ENCODE results near the gene UCK1. TPM values are rescaled to one million over a fixed set of nuclear protein-coding genes. Genes with fewer than 3 reads are reported as not detected.

The UCK1 gene
- total and polyA plus RNA-seq, 5 donors = 26.1 to 32.0 (median 28.3) TPM

DNA sequence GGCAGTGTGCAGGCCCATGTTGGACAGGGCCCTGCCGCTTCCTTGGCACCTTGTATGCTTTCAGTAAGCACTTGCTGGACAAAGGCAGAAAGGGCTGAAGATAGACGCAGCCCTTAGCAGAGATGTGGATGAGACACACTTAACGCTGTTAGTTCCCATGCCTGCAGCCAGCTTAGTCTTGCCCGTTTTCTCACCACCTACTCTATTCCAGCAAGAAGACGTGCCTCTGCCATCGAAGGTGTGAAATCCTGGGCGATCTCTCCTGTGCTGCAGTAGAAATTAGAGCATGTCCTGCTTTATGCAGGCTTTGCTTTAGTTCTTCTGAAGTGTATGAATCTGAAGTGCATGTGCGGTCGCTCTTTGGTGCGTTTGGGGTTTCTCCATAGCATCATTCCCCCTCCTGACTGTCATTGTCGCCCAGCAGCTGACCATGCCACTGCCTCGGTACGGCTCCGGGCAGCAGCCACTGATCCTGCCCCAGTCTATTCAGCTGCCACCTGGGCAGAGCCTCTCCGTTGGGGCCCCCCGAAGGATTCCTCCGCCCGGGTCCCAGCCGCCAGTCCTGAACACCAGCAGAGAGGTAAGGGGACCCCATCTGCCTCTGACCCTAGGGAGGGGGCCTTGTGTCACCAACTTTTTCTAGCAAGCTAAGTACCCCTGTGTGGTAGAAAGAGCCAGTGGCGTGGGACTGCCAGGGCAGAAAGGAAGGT is 39.9 kb downstream of the UCK1 start:
- no peak overlapping the region for H3K27ac ChIP-seq (ENCODE audit: low read length)
- H3K4me3 ChIP-seq (ENCODE audit: low read length) = no peak overlapping the region
- intact Hi-C loops (cut with DNase I) = no loop called here
- ATAC-seq = no peak
- H3K9me3 ChIP-seq (ENCODE audit: control insufficient read depth, low read length) = no peaks in the 10 kb centered on the region
- no peaks in the 10 kb centered on the region for H3K4me1 ChIP-seq (ENCODE audit: control insufficient read depth, insufficient read depth, low read length)
- WGBS = 91% methylated on average over 20 of the region's 20 CpGs
- DNase-seq = peak in 1 of 3 donors; percentile 39
- H3K27me3 ChIP-seq (ENCODE audit: control insufficient read depth, insufficient read depth) = no peaks in the 10 kb centered on the region

DNA sequence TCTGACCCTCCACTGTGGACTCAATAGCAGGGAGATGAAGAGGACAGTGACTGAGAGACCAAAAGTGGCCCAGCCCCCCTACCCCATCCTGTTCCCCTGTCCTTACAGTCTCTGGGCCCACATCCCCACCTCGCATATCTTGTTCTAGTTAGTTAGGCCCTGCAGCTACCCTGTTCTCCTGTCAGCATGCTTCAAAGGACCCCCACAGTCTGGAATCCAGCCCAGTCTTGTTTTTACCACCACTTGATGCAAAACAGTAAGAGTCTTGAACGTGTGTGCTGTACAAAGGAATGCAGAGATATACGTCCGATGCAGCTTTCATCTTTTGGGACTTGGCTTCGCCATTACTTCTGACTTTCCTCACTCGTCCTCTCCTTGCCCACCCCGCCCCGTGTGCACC is 40.5 kb downstream of the UCK1 start:
- H3K4me1 ChIP-seq (ENCODE audit: control insufficient read depth, insufficient read depth, low read length) = no peaks in the 10 kb centered on the region
- no peaks in the 10 kb centered on the region for H3K27me3 ChIP-seq (ENCODE audit: control insufficient read depth, insufficient read depth)
- H3K9me3 ChIP-seq (ENCODE audit: control insufficient read depth, low read length) = no peaks in the 10 kb centered on the region
- WGBS = 62% methylated on average over 8 of the region's 8 CpGs
- ATAC-seq (no peak), DNase-seq (no peak)
- H3K4me3 ChIP-seq (ENCODE audit: low read length) = no peak overlapping the region
- no peak overlapping the region for H3K27ac ChIP-seq (ENCODE audit: low read length)
- intact Hi-C loops (cut with DNase I) = no loop called here

DNA sequence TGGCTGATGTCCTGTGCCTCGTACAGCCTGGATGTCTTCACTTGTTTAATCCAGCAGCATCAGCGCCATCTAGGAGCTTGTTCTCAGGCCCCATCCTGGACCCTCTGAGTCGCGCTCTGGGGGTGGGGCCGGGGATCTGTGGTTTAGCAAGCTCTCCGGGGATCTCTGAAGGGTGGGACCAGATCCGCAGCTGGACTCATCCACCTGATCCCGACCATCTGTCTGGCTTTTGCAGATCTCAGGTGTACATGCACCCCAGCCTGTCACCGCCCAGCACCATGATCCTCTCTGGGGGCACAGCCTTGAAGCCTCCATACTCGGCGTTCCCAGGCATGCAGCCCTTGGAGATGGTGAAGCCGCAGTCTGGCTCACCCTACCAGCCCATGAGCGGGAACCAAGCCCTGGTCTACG is 43.4 kb downstream of the UCK1 start:
- no peak overlapping the region for H3K4me3 ChIP-seq (ENCODE audit: low read length)
- DNase-seq (peak in 2 of 3 donors; percentile 29 to 44), ATAC-seq (no peak)
- intact Hi-C loops (cut with DNase I) = no loop called here
- no peaks in the 10 kb centered on the region for H3K9me3 ChIP-seq (ENCODE audit: control insufficient read depth, low read length)
- WGBS = 81% methylated on average over 14 of the region's 14 CpGs
- no peaks in the 10 kb centered on the region for H3K4me1 ChIP-seq (ENCODE audit: control insufficient read depth, insufficient read depth, low read length)
- no peak overlapping the region for H3K27ac ChIP-seq (ENCODE audit: low read length)
- no peaks in the 10 kb centered on the region for H3K27me3 ChIP-seq (ENCODE audit: control insufficient read depth, insufficient read depth)

DNA sequence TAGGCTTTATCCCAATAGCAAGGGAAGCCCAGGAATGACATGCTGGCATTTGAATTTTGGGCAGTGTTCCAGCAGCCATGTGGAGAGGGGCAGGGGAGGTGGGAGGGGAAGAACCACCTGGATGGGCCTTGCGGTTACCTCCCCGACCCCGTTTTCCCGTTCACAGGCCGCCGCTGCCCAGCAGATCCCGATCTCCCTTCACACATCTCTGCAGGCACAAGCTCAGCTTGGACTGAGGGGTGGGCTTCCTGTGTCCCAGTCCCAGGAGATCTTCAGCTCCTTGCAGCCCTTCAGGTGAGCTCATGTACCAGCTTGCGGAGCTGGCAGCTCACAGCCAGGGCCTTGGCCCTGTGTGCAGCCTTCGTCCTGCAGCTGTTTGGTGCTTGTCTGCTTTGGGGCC is 44.1 kb downstream of the UCK1 start:
- H3K4me3 ChIP-seq (ENCODE audit: low read length) = no peak overlapping the region
- H3K27ac ChIP-seq (ENCODE audit: low read length) = no peak overlapping the region
- intact Hi-C loops (cut with DNase I) = no loop called here
- H3K27me3 ChIP-seq (ENCODE audit: control insufficient read depth, insufficient read depth) = no peaks in the 10 kb centered on the region
- H3K9me3 ChIP-seq (ENCODE audit: control insufficient read depth, low read length) = no peaks in the 10 kb centered on the region
- DNase-seq = peak in 2 of 3 donors; percentile 24 to 39
- no peak for ATAC-seq
- WGBS = 82% methylated on average over 9 of the region's 9 CpGs
- peaks cover under 1% of the 10 kb centered on the region for H3K4me1 ChIP-seq (ENCODE audit: control insufficient read depth, insufficient read depth, low read length)

DNA sequence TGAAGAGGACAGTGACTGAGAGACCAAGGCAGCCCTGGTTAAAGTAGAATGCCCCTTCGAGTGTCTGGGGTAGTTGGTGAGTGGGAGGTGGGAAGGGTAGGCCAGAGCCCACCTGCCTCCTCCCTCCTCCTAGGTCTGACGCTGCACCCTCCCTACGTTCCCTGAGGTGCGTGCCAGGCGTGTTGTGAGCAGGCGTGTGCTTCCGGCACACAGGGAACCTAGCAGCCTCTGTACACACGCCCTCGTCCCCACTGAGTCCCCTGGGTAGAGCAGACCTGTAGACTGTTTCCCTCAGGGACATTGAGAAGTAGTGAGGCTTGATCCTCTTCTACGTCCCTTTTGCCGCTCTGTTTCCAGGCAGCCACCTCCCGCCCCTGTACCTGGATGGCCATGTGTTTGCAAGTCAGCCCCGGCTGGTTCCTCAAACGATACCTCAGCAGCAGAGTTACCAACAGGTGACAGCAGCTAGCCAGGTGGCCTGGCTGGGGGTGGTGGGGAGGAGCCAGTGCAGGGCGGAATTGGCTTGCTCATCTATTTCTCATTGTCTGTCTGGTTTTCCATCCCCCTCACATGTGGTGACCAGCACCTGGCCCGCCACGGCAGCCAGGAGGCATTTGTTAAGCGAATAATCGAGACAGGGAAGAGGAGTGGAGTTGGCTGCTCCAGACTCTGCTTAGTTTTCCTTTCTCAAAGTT is 45.2 kb downstream of the UCK1 start:
- DNase-seq (peak in 2 of 3 donors; percentile 26 to 39), ATAC-seq (no peak)
- WGBS = 83% methylated on average over 19 of the region's 19 CpGs
- Histone ChIP-seq H3K4me1 (ENCODE audit: control insufficient read depth, insufficient read depth, low read length) (peaks cover 4% of the 10 kb centered on the region), H3K9me3 (ENCODE audit: control insufficient read depth, low read length) (no peaks in the 10 kb centered on the region), H3K4me3 (ENCODE audit: low read length) (no peak overlapping the region), H3K27me3 (ENCODE audit: control insufficient read depth, insufficient read depth) (no peaks in the 10 kb centered on the region), H3K27ac (ENCODE audit: low read length) (no peak overlapping the region)
- intact Hi-C loops (cut with DNase I) = no loop called here

DNA sequence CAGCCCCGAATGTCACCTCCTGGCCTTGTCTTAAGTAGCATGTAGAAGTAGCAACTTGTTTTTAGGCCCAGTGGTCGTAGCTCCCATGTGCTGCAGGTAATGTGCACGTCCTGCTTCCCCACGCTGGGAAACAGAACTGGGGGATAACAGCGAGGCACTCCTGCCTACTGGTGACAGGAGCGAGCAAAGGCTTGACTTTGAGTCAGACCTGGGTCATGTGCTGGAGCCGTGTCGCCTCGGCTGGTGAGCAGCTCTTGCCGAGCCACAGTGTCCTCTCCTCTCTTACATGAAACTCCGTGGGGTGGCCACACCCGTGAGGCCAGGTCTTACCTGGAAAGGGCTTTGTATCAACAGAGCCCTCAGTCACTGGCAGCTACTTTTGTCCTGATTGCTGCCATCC is 45.9 kb downstream of the UCK1 start:
- Histone ChIP-seq H3K27me3 (ENCODE audit: control insufficient read depth, insufficient read depth) (no peaks in the 10 kb centered on the region), H3K9me3 (ENCODE audit: control insufficient read depth, low read length) (no peaks in the 10 kb centered on the region), H3K4me1 (ENCODE audit: control insufficient read depth, insufficient read depth, low read length) (peaks cover 4% of the 10 kb centered on the region), H3K27ac (ENCODE audit: low read length) (no peak overlapping the region), H3K4me3 (ENCODE audit: low read length) (no peak overlapping the region)
- intact Hi-C loops (cut with DNase I) = no loop called here
- DNase-seq (peak in 2 of 3 donors; percentile 38 to 47), ATAC-seq (no peak)
- 86% methylated on average over 12 of the region's 12 CpGs for WGBS

DNA sequence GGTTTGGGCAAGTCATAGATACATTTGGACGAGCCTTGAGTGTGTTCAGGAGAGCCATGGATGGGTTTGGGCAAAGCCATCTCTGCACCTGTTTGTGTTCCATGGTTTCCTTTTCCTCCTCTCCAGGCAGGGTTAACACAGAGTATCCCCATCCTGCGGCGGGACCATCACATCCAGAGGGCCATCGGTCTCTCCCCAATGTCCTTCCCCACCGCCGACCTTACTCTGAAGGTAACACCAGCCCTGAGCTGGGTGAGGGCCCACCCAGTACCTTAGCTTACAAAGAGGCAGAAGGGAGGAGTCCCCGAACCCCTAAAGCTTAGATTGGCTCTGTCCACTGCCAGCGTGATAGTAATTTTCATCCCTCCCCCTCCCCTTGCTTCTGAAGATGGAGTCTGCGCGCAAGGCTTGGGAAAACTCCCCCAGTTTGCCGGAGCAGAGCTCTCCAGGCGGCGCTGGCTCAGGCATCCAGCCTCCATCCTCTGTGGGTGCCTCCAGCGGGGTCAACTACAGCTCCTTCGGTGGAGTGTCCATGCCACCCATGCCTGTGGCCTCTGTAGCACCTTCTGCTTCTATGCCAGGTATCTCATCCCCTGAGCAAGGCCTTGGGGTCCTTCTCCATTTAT is 46.4 kb downstream of the UCK1 start:
- intact Hi-C loops (cut with DNase I) = no loop called here
- peaks cover 4% of the 10 kb centered on the region for H3K4me1 ChIP-seq (ENCODE audit: control insufficient read depth, insufficient read depth, low read length)
- H3K27ac ChIP-seq (ENCODE audit: low read length) = peak overlapping the region; percentile 12
- no peaks in the 10 kb centered on the region for H3K9me3 ChIP-seq (ENCODE audit: control insufficient read depth, low read length)
- ATAC-seq = no peak
- H3K4me3 ChIP-seq (ENCODE audit: low read length) = no peak overlapping the region
- 93% methylated on average over 15 of the region's 15 CpGs for WGBS
- H3K27me3 ChIP-seq (ENCODE audit: control insufficient read depth, insufficient read depth) = no peaks in the 10 kb centered on the region
- peak in 1 of 3 donors; percentile 44 for DNase-seq

DNA sequence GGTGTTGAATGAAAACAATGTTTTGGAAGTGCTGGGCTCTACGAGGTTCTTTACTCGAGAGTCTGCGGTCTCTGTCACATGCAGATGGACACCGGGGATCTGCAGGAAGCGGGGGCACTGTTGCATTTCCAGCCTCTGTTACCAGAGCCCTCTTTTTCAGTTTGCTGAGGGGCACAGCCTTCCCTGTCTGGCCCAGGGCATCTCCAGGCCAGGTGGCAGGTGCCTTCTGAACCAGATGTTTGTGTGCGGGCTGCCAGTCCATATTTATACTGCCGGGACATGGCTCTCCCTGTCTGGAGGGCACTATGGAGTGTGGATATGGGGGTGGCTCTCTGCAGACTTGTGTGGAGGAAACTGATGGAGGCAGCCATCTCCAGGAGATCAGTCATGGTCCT is 47.0 kb downstream of the UCK1 start:
- DNase-seq (no peak), ATAC-seq (no peak)
- intact Hi-C loops (cut with DNase I) = no loop called here
- H3K27me3 ChIP-seq (ENCODE audit: control insufficient read depth, insufficient read depth) = no peaks in the 10 kb centered on the region
- WGBS = 79% methylated on average over 7 of the region's 7 CpGs
- H3K9me3 ChIP-seq (ENCODE audit: control insufficient read depth, low read length) = no peaks in the 10 kb centered on the region
- peaks cover 4% of the 10 kb centered on the region for H3K4me1 ChIP-seq (ENCODE audit: control insufficient read depth, insufficient read depth, low read length)
- peak overlapping the region; percentile 90 for H3K27ac ChIP-seq (ENCODE audit: low read length)
- H3K4me3 ChIP-seq (ENCODE audit: low read length) = no peak overlapping the region

DNA sequence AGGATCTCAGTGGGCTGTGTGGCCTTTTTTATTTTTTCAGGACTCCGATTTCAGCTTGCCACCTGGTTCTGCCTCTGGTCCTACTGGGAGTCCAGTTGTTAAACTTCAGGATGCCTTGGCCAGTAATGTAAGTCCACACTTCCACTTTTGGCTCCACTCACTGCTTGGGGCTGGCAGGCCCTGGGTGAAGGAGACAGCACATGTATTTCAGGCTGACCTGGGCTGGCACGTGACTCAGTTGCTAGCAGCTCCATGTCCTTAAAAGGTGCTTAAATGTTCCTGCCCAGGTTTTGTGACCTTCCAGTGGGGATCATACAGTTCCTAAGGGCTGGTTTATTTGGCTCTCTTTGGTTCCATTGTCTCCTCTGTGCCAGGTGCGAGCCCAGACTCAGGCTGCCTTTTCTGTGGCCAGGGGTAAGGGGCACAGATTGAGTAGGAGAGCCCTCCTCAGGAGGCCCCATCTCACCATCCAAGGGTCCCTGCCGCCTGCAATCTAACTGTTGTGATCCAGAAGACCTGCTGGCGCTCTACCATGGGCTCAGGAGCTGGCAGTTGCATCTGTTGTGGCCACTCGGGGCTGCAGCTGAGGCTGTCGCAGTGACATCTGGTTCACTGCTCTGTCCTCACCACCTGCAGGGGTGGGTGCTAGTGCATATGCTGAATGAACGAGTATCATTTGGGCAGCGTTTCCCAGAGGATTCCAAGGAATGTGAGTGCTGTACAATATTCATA is 47.6 kb downstream of the UCK1 start:
- ATAC-seq (peak; percentile 76), DNase-seq (peak; percentile 55 to 83 (median 78))
- peak overlapping the region; percentile 90 for H3K27ac ChIP-seq (ENCODE audit: low read length)
- H3K4me1 ChIP-seq (ENCODE audit: control insufficient read depth, insufficient read depth, low read length) = peaks cover 4% of the 10 kb centered on the region
- no peak overlapping the region for H3K4me3 ChIP-seq (ENCODE audit: low read length)
- H3K27me3 ChIP-seq (ENCODE audit: control insufficient read depth, insufficient read depth) = no peaks in the 10 kb centered on the region
- intact Hi-C loops (cut with DNase I) = no loop called here
- WGBS = 65% methylated on average over 9 of the region's 9 CpGs
- H3K9me3 ChIP-seq (ENCODE audit: control insufficient read depth, low read length) = no peaks in the 10 kb centered on the region

DNA sequence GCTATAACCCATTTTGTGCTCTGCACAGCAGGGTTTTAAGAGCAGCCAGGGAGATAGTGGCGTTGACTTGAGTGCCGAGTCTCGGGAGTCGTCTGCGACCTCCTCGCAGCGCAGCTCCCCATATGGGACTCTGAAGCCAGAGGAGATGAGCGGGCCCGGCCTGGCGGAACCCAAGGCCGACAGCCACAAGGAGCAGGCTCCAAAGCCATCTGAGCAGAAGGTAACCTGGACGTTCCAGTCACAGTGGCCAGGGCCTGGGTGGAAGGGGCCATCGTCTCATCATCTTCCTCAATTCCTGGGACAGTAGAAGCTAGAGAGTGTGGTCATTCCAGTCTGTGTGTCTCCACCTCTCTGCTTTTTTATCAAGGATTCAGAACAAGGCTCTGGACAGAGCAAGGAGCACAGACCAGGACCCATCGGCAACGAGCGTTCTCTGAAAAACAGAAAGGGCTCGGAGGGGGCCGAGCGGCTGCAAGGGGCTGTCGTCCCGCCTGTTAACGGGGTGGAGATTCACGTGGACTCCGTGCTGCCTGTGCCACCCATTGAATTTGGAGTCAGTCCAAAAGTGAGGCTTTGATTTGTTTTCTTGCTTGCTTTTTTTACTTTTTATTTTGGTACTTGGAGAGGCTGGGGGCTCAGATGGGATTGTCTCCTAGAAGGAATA is 48.6 kb downstream of the UCK1 start:
- intact Hi-C loops (cut with DNase I) = no loop called here
- DNase-seq (peak in 2 of 3 donors; percentile 13 to 40), ATAC-seq (no peak)
- Histone ChIP-seq H3K9me3 (ENCODE audit: control insufficient read depth, low read length) (no peaks in the 10 kb centered on the region), H3K4me1 (ENCODE audit: control insufficient read depth, insufficient read depth, low read length) (peaks cover 4% of the 10 kb centered on the region), H3K4me3 (ENCODE audit: low read length) (no peak overlapping the region), H3K27ac (ENCODE audit: low read length) (peak overlapping the region; percentile 82), H3K27me3 (ENCODE audit: control insufficient read depth, insufficient read depth) (no peaks in the 10 kb centered on the region)
- WGBS = 83% methylated on average over 24 of the region's 24 CpGs

All from right cardiac atrium (tissue), 5 donors.